Cardiac muscle cell (in vitro differentiated cells and primary cell): ENCODE results near the gene AP1S3. TPM values are rescaled to one million over a fixed set of nuclear protein-coding genes. Genes with fewer than 3 reads are reported as not detected.

ENCODE experiments used
- DNase-seq, 2 donors: peaks; one replicate each; pipeline versions ENCODE4 v3.0.0 to v3.0.0-alpha.2; 2010 to 2017; ENCODE audit warnings: low read depth in 1 of 2, low spot score in 1 of 2
- H3K27ac ChIP-seq: fragments of 200-600 bp; sonication (generic); 2 replicates; pipeline ENCODE4 v1.5.1; 2016
- H3K27me3 ChIP-seq: fragments of 200-600 bp; sonication (generic); 2 replicates; pipeline ENCODE4 v1.6.0; 2016; ENCODE audit warnings: control low read depth
- H3K36me3 ChIP-seq: fragments of 200-600 bp; sonication (generic); 2 replicates; pipeline ENCODE4 v1.5.1; 2016; ENCODE audit warnings: control low read depth
- H3K4me1 ChIP-seq: fragments of 200-600 bp; sonication (generic); 2 replicates; pipeline ENCODE4 v1.8.1; 2017; ENCODE audit warnings: low read depth, mild to moderate bottlenecking, mixed run types
- H3K4me3 ChIP-seq: fragments of 200-600 bp; sonication (generic); 2 replicates; pipeline ENCODE4 v1.5.1; 2016; ENCODE audit warnings: mild to moderate bottlenecking
- H3K9me3 ChIP-seq: fragments of 200-600 bp; sonication (generic); 2 replicates; pipeline ENCODE4 v1.5.1; 2017; ENCODE audit warnings: low read depth, mild to moderate bottlenecking, control low read depth
- CTCF ChIP-seq: IDR thresholded peaks from 2 replicates; pipeline ENCODE4 v1.5.1; 2012; ENCODE audit warnings: low read depth, mild to moderate bottlenecking, low read length
- polyA plus RNA-seq: library from polyadenylated mRNA; unstranded; fragments of >200 nt; fragmentation: Nextera tagmentation; extraction: Ambion mirVana; gene quantifications from 2 replicates; pipeline ENCODE4 v1.2.1, GENCODE V29; 2016
- total RNA-seq: library from RNA; depleted of rRNA; stranded (reverse); fragments of >200 nt; gene quantifications from 2 replicates; pipeline ENCODE4 v1.2.3, GENCODE V29; 2016

AP1S3 gene
- total and polyA plus RNA-seq, 2 experiments from 2014 or later, result 1.6 TPM; not detected in 1

DNA sequence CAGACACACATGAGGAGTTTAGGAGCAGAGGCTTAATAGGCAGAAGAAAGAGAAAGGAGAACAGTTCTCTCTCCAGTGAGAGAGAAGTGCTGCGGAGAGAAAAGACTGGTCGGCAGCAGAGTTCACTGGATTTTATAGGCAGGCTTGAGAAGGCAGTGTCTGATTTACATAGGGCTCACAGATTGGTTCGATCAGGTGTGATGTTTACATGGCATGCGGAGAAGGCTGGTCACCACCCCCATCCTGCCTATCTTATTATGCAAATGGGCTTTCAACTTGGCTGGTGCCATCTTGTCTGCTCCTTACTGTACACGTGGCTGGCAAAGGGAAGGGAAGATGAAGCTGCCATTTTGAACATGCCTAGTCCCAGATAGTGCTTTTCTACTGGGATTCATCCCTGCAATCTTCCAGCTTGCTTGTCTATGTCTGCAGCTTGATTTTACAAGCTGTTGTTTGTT, 113.4 kb downstream of the AP1S3 start:
- no peaks in the 10 kb centered on the region for H3K36me3 ChIP-seq
- H3K4me1 ChIP-seq, result peaks cover 5% of the 10 kb centered on the region
- H3K4me3 ChIP-seq, result no peak overlapping the region
- TF ChIP-seq CTCF, result no peak
- no peak overlapping the region for H3K27ac ChIP-seq
- peak in 1 of 2 donors; percentile 33 for DNase-seq
- H3K27me3 ChIP-seq, result no peaks in the 10 kb centered on the region
- H3K9me3 ChIP-seq, result no peaks in the 10 kb centered on the region

- TF ChIP-seq CTCF, result no peak
- no peak overlapping the region for H3K27ac ChIP-seq
- no peak overlapping the region for H3K4me3 ChIP-seq
- no peaks in the 10 kb centered on the region for H3K36me3 ChIP-seq
- H3K9me3 ChIP-seq, result no peaks in the 10 kb centered on the region
- H3K27me3 ChIP-seq, result no peaks in the 10 kb centered on the region
- H3K4me1 ChIP-seq, result peaks cover 5% of the 10 kb centered on the region
- no peak for DNase-seq
Observed at GRCh38 chr2:223722226-223722625, 115.2 kb downstream of the AP1S3 start.

DNA sequence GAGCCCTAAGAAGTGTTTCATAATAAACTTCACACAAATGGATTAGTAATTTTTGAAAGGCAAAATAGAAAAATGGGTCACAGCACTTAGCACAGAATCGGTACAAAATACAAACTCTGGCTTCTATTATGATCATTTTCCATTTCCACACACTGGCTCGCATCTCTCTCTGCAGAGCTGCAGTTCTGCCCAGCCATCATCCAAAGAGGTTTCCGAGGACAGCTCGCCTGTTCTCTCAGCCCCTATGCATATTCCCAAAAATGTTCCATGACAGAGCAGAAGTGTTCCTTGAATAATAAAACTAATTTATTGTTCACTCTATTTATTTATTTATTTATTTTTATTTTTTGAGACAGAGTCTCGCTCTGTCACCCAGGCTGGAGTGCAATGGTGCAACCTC, 115.6 kb downstream of the AP1S3 start:
- H3K36me3 ChIP-seq, result no peaks in the 10 kb centered on the region
- no peaks in the 10 kb centered on the region for H3K9me3 ChIP-seq

GRCh38 chr2:223720367-223720766, 117.0 kb downstream of the AP1S3 start:
- Histone ChIP-seq H3K9me3 (no peaks in the 10 kb centered on the region), H3K4me3 (no peak overlapping the region), H3K36me3 (no peaks in the 10 kb centered on the region), H3K27ac (no peak overlapping the region), H3K4me1 (no peaks in the 10 kb centered on the region), H3K27me3 (no peaks in the 10 kb centered on the region)
- DNase-seq, result no peak
- no peak for TF ChIP-seq CTCF

More for the DNA sequence above, 115.6 kb downstream of the AP1S3 start:
- Histone ChIP-seq H3K4me3 (no peak overlapping the region), H3K27me3 (no peaks in the 10 kb centered on the region), H3K4me1 (peaks cover 5% of the 10 kb centered on the region), H3K27ac (no peak overlapping the region)
- no peak for TF ChIP-seq CTCF
- no peak for DNase-seq

- Histone ChIP-seq H3K4me1 (peaks cover 4% of the 10 kb centered on the region), H3K4me3 (no peak overlapping the region), H3K27ac (no peak overlapping the region), H3K27me3 (no peaks in the 10 kb centered on the region), H3K9me3 (no peaks in the 10 kb centered on the region), H3K36me3 (no peaks in the 10 kb centered on the region)
- TF ChIP-seq CTCF, result no peak
- DNase-seq, result no peak
Observed at GRCh38 chr2:223712642-223713041, 124.7 kb downstream of the AP1S3 start.
